HG03521 (cell line): ENCODE measurements around the gene CNIH1.
A peak's percentile ranks its signal among the peaks of the same experiment; 100 is the strongest.

Experiments used
- ATAC-seq: cut with Tn5 transposase; IDR thresholded peaks from one replicate; pipeline ENCODE4 v1.9.1; 2021; ENCODE audit warnings: mild to moderate bottlenecking, moderate library complexity; ENCODE audit not compliant: unreplicated experiment

The CNIH1 gene

GRCh38 chr14:54440873-54441868 is at the start of gene CNIH1:
CNIH1 (minus strand) TSS chr14:54441374; CDS start chr14:54441327, 47 bp downstream.
- peak; percentile 89 for ATAC-seq

- no peak for ATAC-seq
Observed at GRCh38 chr14:54490445-54491175, 49.4 kb upstream of the CNIH1 start.

GRCh38 chr14:54489731-54490444 is 48.7 kb upstream of the CNIH1 start:
- no peak for ATAC-seq

GRCh38 chr14:54489318-54489683 is 48.1 kb upstream of the CNIH1 start:
- no peak for ATAC-seq

GRCh38 chr14:54488646-54489317 is 47.6 kb upstream of the CNIH1 start, which contains the start of gene GMFB:
GMFB (minus strand) TSS chr14:54488980; CDS start chr14:54488927, 53 bp downstream.
- peak; percentile 94 for ATAC-seq

GRCh38 chr14:54488318-54488645 is 47.1 kb upstream of the CNIH1 start:
- ATAC-seq = peak; percentile 17

GRCh38 chr14:54487771-54488170 is 46.6 kb upstream of the CNIH1 start:
- ATAC-seq = no peak

GRCh38 chr14:54486685-54487084 is 45.5 kb upstream of the CNIH1 start:
- ATAC-seq = no peak

GRCh38 chr14:54483846-54484245 is 42.7 kb upstream of the CNIH1 start:
- no peak for ATAC-seq

GRCh38 chr14:54483073-54483745 is 42.0 kb upstream of the CNIH1 start:
- no peak for ATAC-seq

- ATAC-seq = no peak
Observed at GRCh38 chr14:54481695-54482094, 40.5 kb upstream of the CNIH1 start.

- ATAC-seq = no peak
Observed at GRCh38 chr14:54480830-54481562, 39.8 kb upstream of the CNIH1 start.

GRCh38 chr14:54478636-54479215 is 37.6 kb upstream of the CNIH1 start:
- ATAC-seq = no peak

- ATAC-seq = no peak
Observed at GRCh38 chr14:54475911-54476310, 34.7 kb upstream of the CNIH1 start.

GRCh38 chr14:54475187-54475899 is 34.2 kb upstream of the CNIH1 start:
- ATAC-seq = no peak

- ATAC-seq = no peak
Observed at GRCh38 chr14:54474232-54474793, 33.1 kb upstream of the CNIH1 start.

- no peak for ATAC-seq
Observed at GRCh38 chr14:54472315-54472714, 31.1 kb upstream of the CNIH1 start.

- no peak for ATAC-seq
Observed at GRCh38 chr14:54471641-54472040, 30.5 kb upstream of the CNIH1 start.
